NCI-H2196 treated with DMSO at 0.1 percent for 48 hours (cell line): ENCODE measurements around the gene EXOC3L2.
"Not testable (repeated sequence)": the region's sequence is repeated elsewhere in the genome, so short reads cannot be mapped to it uniquely, and the experiment has no call there.

Experiments used
- DNase-seq: peaks from one replicate; lab custom pipeline; 2025; ENCODE audit not compliant: unreplicated experiment; lab: John Stamatoyannopoulos, UW

The EXOC3L2 gene

GRCh38 chr19:45245334-45245787, at the start of gene EXOC3L2:
Gene EXOC3L2, minus strand, starts transcription at chr19:45245407. Its CDS starts 6,362 bp downstream, at chr19:45239045.
- DNase-seq, result no peak

GRCh38 chr19:45294291-45295029, 49.3 kb upstream of the EXOC3L2 start:
- no peak for DNase-seq

GRCh38 chr19:45293682-45294081, 48.5 kb upstream of the EXOC3L2 start:
- no peak for DNase-seq

GRCh38 chr19:45291834-45292233, 46.6 kb upstream of the EXOC3L2 start:
- no peak for DNase-seq

GRCh38 chr19:45290381-45290931, 45.2 kb upstream of the EXOC3L2 start:
- no peak for DNase-seq

GRCh38 chr19:45283443-45284033, 38.3 kb upstream of the EXOC3L2 start:
- DNase-seq, result no peak

GRCh38 chr19:45280471-45280961, 35.3 kb upstream of the EXOC3L2 start:
- no peak for DNase-seq

GRCh38 chr19:45279587-45280192, 34.5 kb upstream of the EXOC3L2 start:
- DNase-seq, result no peak

- no peak for DNase-seq
These were observed 32.9 kb upstream of the EXOC3L2 start for GRCh38 chr19:45278087-45278486.

GRCh38 chr19:45276284-45276687, 31.1 kb upstream of the EXOC3L2 start:
- DNase-seq, result no peak

GRCh38 chr19:45275370-45275971, 30.3 kb upstream of the EXOC3L2 start:
- DNase-seq, result no peak

- DNase-seq, result no peak
These were observed 28.3 kb upstream of the EXOC3L2 start for GRCh38 chr19:45273521-45273855.

GRCh38 chr19:45271735-45272108, 26.5 kb upstream of the EXOC3L2 start:
- DNase-seq, result no peak

GRCh38 chr19:45271098-45271734, 26.0 kb upstream of the EXOC3L2 start:
- no peak for DNase-seq

GRCh38 chr19:45269939-45270338, 24.7 kb upstream of the EXOC3L2 start:
- not testable (repeated sequence) for DNase-seq

- no peak for DNase-seq
These were observed 22.1 kb upstream of the EXOC3L2 start for GRCh38 chr19:45267296-45267695.

GRCh38 chr19:45265375-45265774, 20.2 kb upstream of the EXOC3L2 start:
- no peak for DNase-seq

GRCh38 chr19:45264781-45265317, 19.6 kb upstream of the EXOC3L2 start:
- DNase-seq, result no peak

GRCh38 chr19:45263013-45263412, 17.8 kb upstream of the EXOC3L2 start:
- no peak for DNase-seq

- no peak for DNase-seq
These were observed 17.4 kb upstream of the EXOC3L2 start for GRCh38 chr19:45262570-45262969.

GRCh38 chr19:45258862-45259261, 13.7 kb upstream of the EXOC3L2 start:
- no peak for DNase-seq
